ENCODE data around the gene KIF23. TPM values are rescaled to one million over a fixed set of nuclear protein-coding genes. Genes with fewer than 3 reads are reported as not detected.

Gene KIF23
- total RNA-seq, result 67.3 and 69.6 TPM in 2 replicates
- long read RNA-seq, transcript KIF23-202 (22 exons, 3,351 nt), result major isoform, 15 of 237 reads
- long read RNA-seq, transcript KIF23-201 (23 exons, 3,723 nt), result minor isoform, 10 of 237 reads
- long read RNA-seq, partial matches to known transcripts, result 165 of 237 reads
- long read RNA-seq, other reads (novel, unspliced or antisense), result 47 of 237 reads

DNA sequence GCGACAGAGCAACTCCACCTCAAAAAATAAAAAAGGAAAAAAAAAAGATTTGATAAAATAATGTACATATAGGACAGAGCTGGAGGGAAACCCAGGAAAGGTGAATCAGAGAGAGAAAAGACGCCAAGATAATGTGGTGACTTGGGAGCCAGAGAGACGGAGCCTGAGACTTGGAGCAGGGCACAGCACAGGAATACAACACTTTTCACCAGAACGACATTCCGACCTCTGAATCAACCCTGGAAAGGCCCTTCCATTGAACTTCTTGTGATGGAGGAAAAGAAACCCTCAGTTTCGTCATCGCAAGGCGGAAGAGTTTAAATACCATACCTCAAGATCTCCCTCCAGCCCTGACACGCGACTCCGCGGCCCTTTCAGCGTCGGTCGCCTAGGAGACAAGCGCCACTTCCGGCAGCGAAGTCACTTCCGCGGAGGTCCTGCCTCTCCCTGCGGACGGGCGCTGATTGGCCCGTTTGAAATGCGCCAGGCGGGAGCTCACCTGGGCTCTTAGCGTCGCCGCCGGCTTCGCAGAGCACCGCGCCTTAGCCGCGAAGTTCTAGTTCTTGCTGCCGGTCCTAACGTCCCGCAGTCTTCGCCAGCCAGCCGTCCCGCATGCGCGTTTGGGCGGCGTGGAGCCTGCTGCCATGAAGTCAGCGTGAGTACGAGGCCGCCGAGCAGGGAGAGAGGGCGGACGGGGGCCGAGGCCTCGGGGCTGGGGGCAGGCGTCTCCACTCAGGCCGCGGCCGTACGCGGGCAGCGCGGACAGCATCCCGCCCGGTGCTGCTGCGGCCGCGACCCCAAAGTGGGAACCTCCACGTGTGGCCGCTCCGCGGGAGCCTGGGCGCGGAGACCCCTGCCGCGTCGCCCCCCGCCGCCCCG, at the start of gene KIF23:
Gene KIF23, plus strand, starts transcription at position 528 of the 879 bp plus-strand sequence. Its CDS starts 117 bp downstream, at position 645.
- H3K27ac Mint-ChIP-seq (ENCODE audit: unreplicated experiment), result peak within 1 kb of the TSS; percentile 96

DNA sequence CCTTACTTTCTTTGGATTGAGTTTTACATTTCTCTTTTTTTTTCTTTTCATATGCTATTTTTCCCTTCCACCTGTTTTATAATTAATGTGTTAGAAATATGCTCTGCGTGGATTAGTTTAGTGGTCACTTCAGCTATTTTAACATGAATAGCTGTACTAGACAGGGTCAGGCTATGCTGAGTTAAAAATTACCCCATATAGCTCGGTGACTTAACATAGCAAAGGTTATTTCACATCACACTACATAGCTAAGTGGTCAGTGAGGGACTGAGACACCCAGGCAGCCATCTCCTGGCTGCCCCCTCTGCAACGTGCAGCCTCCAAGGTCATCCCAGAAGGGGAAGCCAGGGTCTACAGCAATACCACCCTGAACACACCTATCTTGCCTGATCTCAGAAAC, 46.9 kb upstream of the KIF23 start:
- Mint-ChIP-seq H3K36me3 (ENCODE audit: low read depth) (no peaks in the 10 kb centered on the region), H3K27ac (ENCODE audit: unreplicated experiment) (no peak overlapping the region), H3K27me3 (ENCODE audit: low read depth) (no peaks in the 10 kb centered on the region), H3K9me3 (peaks cover 6% of the 10 kb centered on the region), H3K4me3 (no peak overlapping the region), H3K4me1 (peaks cover 4% of the 10 kb centered on the region)
- TF ChIP-seq, protein P1, sequence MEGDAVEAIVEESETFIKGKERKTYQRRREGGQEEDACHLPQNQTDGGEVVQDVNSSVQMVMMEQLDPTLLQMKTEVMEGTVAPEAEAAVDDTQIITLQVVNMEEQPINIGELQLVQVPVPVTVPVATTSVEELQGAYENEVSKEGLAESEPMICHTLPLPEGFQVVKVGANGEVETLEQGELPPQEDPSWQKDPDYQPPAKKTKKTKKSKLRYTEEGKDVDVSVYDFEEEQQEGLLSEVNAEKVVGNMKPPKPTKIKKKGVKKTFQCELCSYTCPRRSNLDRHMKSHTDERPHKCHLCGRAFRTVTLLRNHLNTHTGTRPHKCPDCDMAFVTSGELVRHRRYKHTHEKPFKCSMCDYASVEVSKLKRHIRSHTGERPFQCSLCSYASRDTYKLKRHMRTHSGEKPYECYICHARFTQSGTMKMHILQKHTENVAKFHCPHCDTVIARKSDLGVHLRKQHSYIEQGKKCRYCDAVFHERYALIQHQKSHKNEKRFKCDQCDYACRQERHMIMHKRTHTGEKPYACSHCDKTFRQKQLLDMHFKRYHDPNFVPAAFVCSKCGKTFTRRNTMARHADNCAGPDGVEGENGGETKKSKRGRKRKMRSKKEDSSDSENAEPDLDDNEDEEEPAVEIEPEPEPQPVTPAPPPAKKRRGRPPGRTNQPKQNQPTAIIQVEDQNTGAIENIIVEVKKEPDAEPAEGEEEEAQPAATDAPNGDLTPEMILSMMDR (conservative IDR thresholded peaks at IDR 0.05), result no peak
- DNase-seq (ENCODE audit: low read depth, low spot score), result no peak

More for the DNA sequence above, at the start of gene KIF23:
- TF ChIP-seq, protein P1 (conservative IDR thresholded peaks at IDR 0.05), result no peak
- DNase-seq (ENCODE audit: low read depth, low spot score), result peak; percentile 76
- H3K4me1 Mint-ChIP-seq, result peaks cover 37% of the 10 kb centered on the region
- H3K36me3 Mint-ChIP-seq (ENCODE audit: low read depth), result peaks cover 4% of the 10 kb centered on the region
- peak within 1 kb of the TSS; percentile 92 for H3K4me3 Mint-ChIP-seq
- no peaks in the 10 kb centered on the region for H3K9me3 Mint-ChIP-seq
- H3K27me3 Mint-ChIP-seq (ENCODE audit: low read depth), result no peaks in the 10 kb centered on the region

DNA sequence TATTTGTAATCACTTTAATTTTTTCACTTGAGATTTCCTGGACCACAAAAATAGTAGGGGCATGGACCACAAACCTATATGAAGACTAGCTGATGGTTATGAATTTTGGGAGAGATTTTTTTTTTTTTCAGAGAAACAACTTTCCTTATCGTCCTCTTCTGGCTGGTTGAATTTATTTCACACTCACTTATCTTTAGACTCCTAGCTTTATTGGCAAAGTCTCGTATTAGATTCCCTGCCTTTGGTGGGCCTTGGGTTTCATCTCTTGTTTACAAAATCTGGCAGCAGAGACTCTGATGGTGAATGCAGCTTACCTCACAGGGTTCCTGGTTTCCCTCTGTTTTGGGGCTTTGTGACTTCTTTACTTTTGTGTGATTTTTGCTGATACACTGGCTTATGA, 44.5 kb upstream of the KIF23 start:
- Mint-ChIP-seq H3K27me3 (ENCODE audit: low read depth) (no peaks in the 10 kb centered on the region), H3K27ac (ENCODE audit: unreplicated experiment) (no peak overlapping the region), H3K4me3 (no peak overlapping the region), H3K9me3 (peaks cover 10% of the 10 kb centered on the region), H3K4me1 (no peaks in the 10 kb centered on the region), H3K36me3 (ENCODE audit: low read depth) (no peaks in the 10 kb centered on the region)
- TF ChIP-seq, protein P1 (conservative IDR thresholded peaks at IDR 0.05), result no peak
- DNase-seq (ENCODE audit: low read depth, low spot score), result no peak

DNA sequence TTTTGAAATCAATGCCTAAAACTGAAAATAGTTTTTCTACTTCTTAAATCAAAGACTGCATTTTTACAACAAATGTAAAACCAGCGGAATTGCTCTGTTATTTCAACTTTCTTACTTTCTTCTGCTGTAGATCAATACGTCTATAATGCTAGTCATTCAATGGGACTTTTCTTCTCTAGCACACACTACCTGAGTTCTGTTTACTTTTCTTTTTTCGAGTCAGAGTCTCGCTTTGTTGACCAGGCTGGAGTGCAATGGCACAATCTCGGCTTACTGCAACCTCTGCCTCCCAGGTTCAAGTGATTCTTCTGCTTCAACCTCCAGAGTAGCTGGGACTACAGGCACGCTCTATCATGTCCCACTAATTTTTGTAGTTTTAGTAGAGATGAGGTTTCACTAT, 40.7 kb upstream of the KIF23 start:
- Mint-ChIP-seq H3K4me3 (no peak overlapping the region), H3K36me3 (ENCODE audit: low read depth) (no peaks in the 10 kb centered on the region), H3K4me1 (peaks cover 4% of the 10 kb centered on the region), H3K27ac (ENCODE audit: unreplicated experiment) (no peak overlapping the region), H3K27me3 (ENCODE audit: low read depth) (no peaks in the 10 kb centered on the region), H3K9me3 (peaks cover 4% of the 10 kb centered on the region)
- TF ChIP-seq, protein P1 (conservative IDR thresholded peaks at IDR 0.05), result no peak
- DNase-seq (ENCODE audit: low read depth, low spot score), result no peak

DNA sequence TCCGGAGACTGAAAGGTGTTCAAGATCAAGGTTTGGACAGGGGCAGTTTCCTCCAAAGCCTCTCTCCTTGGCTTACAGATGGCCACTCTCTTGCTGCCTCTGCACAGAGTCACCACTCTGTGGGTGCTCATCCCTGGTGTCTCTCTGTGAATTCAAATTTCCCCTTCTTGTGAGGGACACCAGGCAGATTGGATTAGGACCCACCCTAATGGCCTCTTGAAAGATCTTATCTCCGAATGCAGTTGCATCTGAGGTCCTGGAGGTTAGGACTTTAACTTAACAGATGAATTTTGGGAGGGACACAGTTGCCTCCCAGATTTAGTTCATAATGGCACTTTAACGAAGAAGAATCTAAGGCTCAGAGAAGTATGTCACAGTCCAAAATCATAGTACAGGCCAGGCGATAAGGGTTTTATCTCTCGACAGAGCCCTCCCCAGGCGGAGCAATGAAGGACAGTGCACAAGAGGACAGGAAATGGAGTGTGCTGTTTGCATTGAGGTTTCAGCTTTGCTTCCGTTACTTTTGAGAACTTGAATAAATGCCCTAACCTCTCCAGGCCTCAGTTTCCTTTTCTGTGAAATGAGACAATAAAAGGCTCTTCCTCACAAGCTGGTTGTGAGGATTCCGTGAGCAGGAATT, 38.9 kb upstream of the KIF23 start:
- no peak overlapping the region for H3K4me3 Mint-ChIP-seq

More for the DNA sequence above, 38.9 kb upstream of the KIF23 start:
- Mint-ChIP-seq H3K36me3 (ENCODE audit: low read depth) (no peaks in the 10 kb centered on the region), H3K4me1 (peaks cover 4% of the 10 kb centered on the region), H3K27me3 (ENCODE audit: low read depth) (no peaks in the 10 kb centered on the region), H3K9me3 (peaks cover 4% of the 10 kb centered on the region), H3K27ac (ENCODE audit: unreplicated experiment) (no peak overlapping the region)
- no peak for DNase-seq (ENCODE audit: low read depth, low spot score)
- TF ChIP-seq, protein P1 (conservative IDR thresholded peaks at IDR 0.05), result no peak

Measured in neural crest cell (in vitro differentiated cells).